B cell (primary cell): ENCODE measurements around the gene GPRC5D. TPM values are rescaled to one million over a fixed set of nuclear protein-coding genes. Genes with fewer than 3 reads are reported as not detected.

ENCODE experiments used
- ATAC-seq: fragments of 200-7000 bp; cut with Tn5 transposase; one replicate; pipeline ENCODE4 v1.10.0; 2021; ENCODE audit warnings: low read depth, mild to moderate bottlenecking, moderate number of reproducible peaks, moderate library complexity
- CTCF ChIA-PET: fragments of 350-600 bp; sonication (Branson Sonifier 250); formaldehyde crosslinking; loops from one replicate; lab custom pipeline; 2021; ENCODE audit warnings: antibody characterized with exemption, inconsistent platforms; lab: Charles Lee
- POLR2A ChIA-PET: fragments of 350-600 bp; sonication (Branson Sonifier 250); formaldehyde crosslinking; loops from one replicate; lab custom pipeline; 2021; ENCODE audit warnings: antibody characterized with exemption; lab: Charles Lee
- DNase-seq: peaks from one replicate; pipeline ENCODE4 v3.0.0; 2013
- H2AFZ ChIP-seq: 2 replicates; pipeline ENCODE4 v1.6.1; 2012; ENCODE audit warnings: mild to moderate bottlenecking, low read depth, low read length; ENCODE audit not compliant: insufficient read depth, poor library complexity, severe bottlenecking
- H3K27ac ChIP-seq, 2 donors: 1 replicate in 1 of 2; 2 replicates in 1 of 2; pipeline ENCODE4 v1.5.1; 2012 to 2013; ENCODE audit warnings: low read length in 2 of 2, mild to moderate bottlenecking in 2 of 2, moderate library complexity in 1 of 2
- H3K27me3 ChIP-seq, 4 experiments: fragments of 200-600 bp in 1 of 4; sonication (generic) in 1 of 4; replicated peaks in 1 of 4; 1 replicate in 2 of 4; 2 replicates in 2 of 4; pipeline versions ENCODE4 v1.6.1 to v1.7.0; 2013 to 2016; ENCODE audit warnings: low read length in 3 of 4, mild to moderate bottlenecking in 2 of 4, mixed read lengths in 1 of 4, moderate library complexity in 1 of 4; ENCODE audit not compliant: insufficient read depth in 4 of 4, control insufficient read depth in 3 of 4; ENCODE audit errors: control extremely low read depth in 1 of 4
- H3K36me3 ChIP-seq, 2 experiments: replicated peaks in 1 of 2; 1 replicate in 1 of 2; 2 replicates in 1 of 2; pipeline versions ENCODE4 v1.6.1 to v1.7.1; 2013; ENCODE audit warnings: low read length in 1 of 2; ENCODE audit not compliant: insufficient read depth in 2 of 2, control insufficient read depth in 1 of 2; ENCODE audit errors: control extremely low read depth in 1 of 2, extremely low read depth in 1 of 2
- H3K4me1 ChIP-seq, 2 donors: fragments of 200-600 bp in 1 of 2; sonication (generic) in 1 of 2; 1 replicate in 1 of 2; 2 replicates in 1 of 2; pipeline versions ENCODE4 v1.5.1 to v1.6.1; 2013 to 2017; ENCODE audit warnings: low read length in 2 of 2; ENCODE audit not compliant: control insufficient read depth in 2 of 2, insufficient read depth in 2 of 2
- H3K4me2 ChIP-seq: replicated peaks from 2 replicates; pipeline ENCODE3; 2012; ENCODE audit warnings: mild to moderate bottlenecking, low read depth, low read length; ENCODE audit not compliant: poor library complexity, severe bottlenecking
- H3K4me3 ChIP-seq, 5 experiments: fragments of 200-600 bp in 1 of 5; sonication (generic) in 1 of 5; 1 replicate in 3 of 5; 2 replicates in 2 of 5; pipeline versions ENCODE4 v1.5.1 to v1.7.0; 2011 to 2016; ENCODE audit warnings: low read length in 4 of 5, mild to moderate bottlenecking in 4 of 5, low read depth in 2 of 5, control low read depth in 1 of 5, moderate library complexity in 1 of 5; ENCODE audit not compliant: insufficient read depth in 1 of 5; ENCODE audit errors: control extremely low read depth in 1 of 5, extremely low read depth in 1 of 5
- H3K79me2 ChIP-seq: fragments of 200-600 bp; sonication (generic); one replicate; pipeline ENCODE4 v1.6.0; 2016; ENCODE audit warnings: low read length; ENCODE audit not compliant: control insufficient read depth, insufficient read depth
- H3K9ac ChIP-seq: fragments of 200-600 bp; sonication (generic); 2 replicates; pipeline ENCODE4 v1.6.1; 2017; ENCODE audit warnings: mild to moderate bottlenecking, low read length, moderate library complexity
- H3K9me3 ChIP-seq, 3 donors: one replicate each; pipeline versions ENCODE4 v1.6.1 to v1.7.1; 2013; ENCODE audit warnings: low read length in 2 of 3; ENCODE audit not compliant: control insufficient read depth in 2 of 3, insufficient read depth in 1 of 3; ENCODE audit errors: control extremely low read depth in 1 of 3
- H4K20me1 ChIP-seq: 2 replicates; pipeline ENCODE4 v1.6.0; 2012; ENCODE audit warnings: mild to moderate bottlenecking, low read length; ENCODE audit not compliant: insufficient read depth, control insufficient read depth, poor library complexity, severe bottlenecking
- H3K27ac Mint-ChIP-seq: one replicate; pipeline ENCODE4 v1.8.0; 2021; ENCODE audit warnings: mixed read lengths
- H3K27me3 Mint-ChIP-seq: one replicate; pipeline ENCODE4 v1.8.0; 2021; ENCODE audit warnings: mixed read lengths
- H3K4me1 Mint-ChIP-seq: one replicate; pipeline ENCODE4 v1.8.0; 2021; ENCODE audit warnings: mixed read lengths
- H3K4me3 Mint-ChIP-seq: one replicate; pipeline ENCODE4 v1.8.0; 2021; ENCODE audit warnings: mixed read lengths
- H3K9me3 Mint-ChIP-seq: one replicate; pipeline ENCODE4 v1.8.0; 2022; ENCODE audit warnings: mixed read lengths; ENCODE audit not compliant: insufficient read depth
- EZH2 ChIP-seq: IDR thresholded peaks from 2 replicates; pipeline ENCODE4 v1.6.1; 2012; ENCODE audit warnings: borderline replicate concordance, low read depth, mild to moderate bottlenecking, moderate library complexity, low read length; ENCODE audit not compliant: insufficient read depth, poor library complexity, severe bottlenecking
- WGBS: methylation state at CpG from one replicate; pipeline ENCODE4 v1.1.5; 2013; ENCODE audit warnings: missing lambda C conversion rate; ENCODE audit not compliant: insufficient coverage; 5-methylcytosine and 5-hydroxymethylcytosine counted together
- intact Hi-C: fragments of 100-400 bp; cut with micrococcal nuclease; formaldehyde crosslinking; loops from one replicate; pipeline ENCODE4 v1.10.0; 2022
- polyA plus RNA-seq: library from polyadenylated mRNA; depleted of rRNA; stranded (reverse); fragments of >200 nt; gene quantifications from 2 replicates; pipeline ENCODE4 v1.2.3, GENCODE V29; 2012
- total RNA-seq, 2 donors: library from RNA; stranded (reverse); fragments of 120-200 nt in 1 of 2; gene quantifications; 1 replicate in 1 of 2; 2 replicates in 1 of 2; pipeline versions ENCODE4 v1.2.3 to v1.2.4, GENCODE V29; 2013 to 2022
- TF ChIP-seq, protein P1 (sequence below): fragments of 200-600 bp; IDR thresholded peaks from one replicate; pipeline ENCODE4 v1.8.0; 2022; ENCODE audit warnings: antibody characterized with exemption, mild to moderate bottlenecking

GPRC5D gene
- total and polyA plus RNA-seq, 2 donors (not counting 1 experiment from before 2014, with no cell fraction given) = 0.47 to 7.7 TPM

DNA sequence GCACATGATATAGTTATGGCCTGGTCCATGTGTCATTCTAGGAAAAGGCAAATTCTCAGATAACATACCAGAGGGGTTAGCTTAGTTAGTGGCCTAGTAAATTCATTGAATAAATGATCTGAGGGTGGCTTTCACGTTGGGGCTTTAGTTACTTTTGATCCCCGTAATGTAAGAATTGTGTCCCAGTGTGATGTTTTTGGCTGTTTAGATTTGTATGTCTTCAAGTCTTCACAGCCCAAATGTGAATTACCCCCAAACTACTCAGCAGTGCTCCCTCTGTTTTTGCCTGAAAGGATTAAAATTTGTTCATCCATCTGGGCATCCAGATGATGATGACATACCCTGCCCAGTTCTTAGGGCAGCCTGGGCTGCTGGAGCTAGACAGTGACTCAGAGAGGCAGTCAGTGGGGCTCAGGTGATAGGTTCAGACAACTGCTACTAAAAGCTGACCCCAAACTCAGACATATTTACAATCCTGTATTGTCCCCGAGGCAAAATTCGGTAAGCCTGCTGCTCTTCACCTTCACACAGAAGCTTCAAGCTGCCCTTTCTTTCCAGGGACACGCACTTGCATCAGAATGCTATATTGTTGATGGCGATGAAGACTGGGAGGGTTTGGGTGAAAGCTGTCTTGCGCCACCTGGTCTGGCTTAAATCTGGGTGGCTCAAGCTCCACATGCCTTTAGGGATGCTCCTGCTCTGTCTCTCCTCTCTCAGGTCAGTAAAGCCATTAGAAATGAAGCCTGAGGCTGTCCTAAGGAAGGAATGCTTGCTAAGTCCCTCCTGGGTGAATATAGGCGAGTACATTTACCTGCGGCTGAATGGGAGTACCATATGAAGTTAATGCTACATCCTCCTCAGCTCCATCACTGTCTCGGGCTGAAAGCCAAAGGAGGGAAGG is 10.3 kb downstream of the GPRC5D start:
- Mint-ChIP-seq H3K4me1 (no peaks in the 10 kb centered on the region), H3K27ac (no peak overlapping the region), H3K27me3 (peaks cover 4% of the 10 kb centered on the region), H3K9me3 (no peaks in the 10 kb centered on the region), H3K4me3 (no peak overlapping the region)
- intact Hi-C loops = no loop called here
- Histone ChIP-seq H3K27ac (no peak overlapping the region), H3K9me3 (no peaks in the 10 kb centered on the region), H2AFZ (no peak overlapping the region), H3K27me3 (no peaks in the 10 kb centered on the region), H3K4me1 (no peaks in the 10 kb centered on the region), H4K20me1 (no peaks in the 10 kb centered on the region), H3K79me2 (no peaks in the 10 kb centered on the region), H3K4me3 (no peak overlapping the region), H3K9ac (no peak overlapping the region), H3K36me3 (no peaks in the 10 kb centered on the region), H3K4me2 (no peak overlapping the region)
- ChIA-PET POLR2A (no interaction called here), CTCF (no interaction called here)
- WGBS = 100% methylated on average over 3 of the region's 10 CpGs
- no peak for TF ChIP-seq EZH2
- TF ChIP-seq, protein P1, sequence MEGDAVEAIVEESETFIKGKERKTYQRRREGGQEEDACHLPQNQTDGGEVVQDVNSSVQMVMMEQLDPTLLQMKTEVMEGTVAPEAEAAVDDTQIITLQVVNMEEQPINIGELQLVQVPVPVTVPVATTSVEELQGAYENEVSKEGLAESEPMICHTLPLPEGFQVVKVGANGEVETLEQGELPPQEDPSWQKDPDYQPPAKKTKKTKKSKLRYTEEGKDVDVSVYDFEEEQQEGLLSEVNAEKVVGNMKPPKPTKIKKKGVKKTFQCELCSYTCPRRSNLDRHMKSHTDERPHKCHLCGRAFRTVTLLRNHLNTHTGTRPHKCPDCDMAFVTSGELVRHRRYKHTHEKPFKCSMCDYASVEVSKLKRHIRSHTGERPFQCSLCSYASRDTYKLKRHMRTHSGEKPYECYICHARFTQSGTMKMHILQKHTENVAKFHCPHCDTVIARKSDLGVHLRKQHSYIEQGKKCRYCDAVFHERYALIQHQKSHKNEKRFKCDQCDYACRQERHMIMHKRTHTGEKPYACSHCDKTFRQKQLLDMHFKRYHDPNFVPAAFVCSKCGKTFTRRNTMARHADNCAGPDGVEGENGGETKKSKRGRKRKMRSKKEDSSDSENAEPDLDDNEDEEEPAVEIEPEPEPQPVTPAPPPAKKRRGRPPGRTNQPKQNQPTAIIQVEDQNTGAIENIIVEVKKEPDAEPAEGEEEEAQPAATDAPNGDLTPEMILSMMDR = no peak
- no peak for DNase-seq
- ATAC-seq = no peak

DNA sequence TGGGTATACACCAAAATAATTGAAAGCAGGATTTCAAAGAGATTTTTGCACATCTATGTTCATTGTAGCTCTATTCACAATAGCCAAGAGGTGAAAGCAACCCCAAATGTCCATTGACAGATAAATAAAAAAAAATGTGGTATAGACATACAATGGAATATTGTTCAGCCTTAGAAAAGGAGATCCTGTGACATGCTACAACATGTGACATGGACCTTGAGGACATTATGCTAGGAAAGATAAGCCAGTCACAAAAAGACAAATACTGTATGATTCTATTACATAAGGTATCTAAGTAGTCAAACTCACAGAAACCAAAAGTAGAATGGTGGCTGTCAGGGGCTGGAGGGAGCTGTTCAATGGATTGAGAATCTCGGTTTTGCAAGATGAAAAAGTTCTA is 12.1 kb downstream of the GPRC5D start:
- H2AFZ ChIP-seq = no peak overlapping the region
- H3K4me2 ChIP-seq = no peak overlapping the region
- H3K9ac ChIP-seq = no peak overlapping the region
- WGBS = no CpG with 5 or more reads among the region's 1 CpG
- H3K36me3 ChIP-seq = no peaks in the 10 kb centered on the region
- TF ChIP-seq EZH2 = no peak
- TF ChIP-seq, protein P1 = no peak
- no peaks in the 10 kb centered on the region for H3K9me3 ChIP-seq
- no peak overlapping the region for H3K4me3 ChIP-seq
- no peak for ATAC-seq
- no peaks in the 10 kb centered on the region for H3K9me3 Mint-ChIP-seq
- POLR2A ChIA-PET = no interaction called here
- no peaks in the 10 kb centered on the region for H4K20me1 ChIP-seq
- H3K79me2 ChIP-seq = no peaks in the 10 kb centered on the region
- H3K4me1 ChIP-seq = no peaks in the 10 kb centered on the region
- H3K27me3 ChIP-seq = no peaks in the 10 kb centered on the region
- H3K27ac ChIP-seq = no peak overlapping the region
- H3K27ac Mint-ChIP-seq = no peak overlapping the region
- CTCF ChIA-PET = interaction anchor here (1.3 kb wide), 1 partner anchor 9 kb away, joined by 3 read pairs; no protein-coding TSS in a partner anchor
- intact Hi-C loops = no loop called here
- no peaks in the 10 kb centered on the region for H3K4me1 Mint-ChIP-seq
- DNase-seq = no peak
- no peak overlapping the region for H3K4me3 Mint-ChIP-seq
- H3K27me3 Mint-ChIP-seq = peaks cover 8% of the 10 kb centered on the region
